Measurements from ENCODE around the gene YPEL2.
"Not testable (repeated sequence)": the region's sequence is repeated elsewhere in the genome, so short reads cannot be mapped to it uniquely, and the experiment has no call there.

YPEL2 gene
- total RNA-seq, result 95.8 to 134 reads per million in 2 donors

GRCh38 chr17:59331129-59331928, at the start of gene YPEL2:
TSS of gene YPEL2 (plus strand) at chr17:59331655. CDS start at chr17:59353410, 21,755 bp downstream.
- DNase-seq, result peak; percentile 85

DNA sequence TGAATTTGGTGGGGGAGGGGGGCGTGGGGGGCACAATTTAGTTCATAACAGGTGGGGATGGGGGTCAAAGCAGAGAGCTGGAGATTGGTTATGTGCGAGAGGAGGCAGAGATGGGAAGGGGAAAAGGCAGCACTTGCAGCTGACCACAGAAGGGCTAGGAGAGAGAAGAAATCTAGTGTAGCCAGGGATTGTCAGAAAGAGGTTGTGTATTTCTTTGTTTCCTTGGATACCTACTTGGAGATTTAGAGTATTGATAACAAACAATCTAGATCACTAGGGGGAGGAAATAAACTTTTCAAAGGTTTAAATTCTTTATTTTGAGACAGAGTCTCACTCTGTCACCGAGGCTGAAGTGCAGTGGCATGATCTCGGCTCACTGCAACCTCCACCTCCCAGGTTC, 47.1 kb upstream of the YPEL2 start:
- DNase-seq, result no peak

- DNase-seq, result no peak
Measured at GRCh38 chr17:59287452-59287851, 44.0 kb upstream of the YPEL2 start.

- DNase-seq, result no peak
Measured at GRCh38 chr17:59287891-59288290, 43.6 kb upstream of the YPEL2 start.

GRCh38 chr17:59289981-59290301, 41.5 kb upstream of the YPEL2 start:
- no peak for DNase-seq

DNA sequence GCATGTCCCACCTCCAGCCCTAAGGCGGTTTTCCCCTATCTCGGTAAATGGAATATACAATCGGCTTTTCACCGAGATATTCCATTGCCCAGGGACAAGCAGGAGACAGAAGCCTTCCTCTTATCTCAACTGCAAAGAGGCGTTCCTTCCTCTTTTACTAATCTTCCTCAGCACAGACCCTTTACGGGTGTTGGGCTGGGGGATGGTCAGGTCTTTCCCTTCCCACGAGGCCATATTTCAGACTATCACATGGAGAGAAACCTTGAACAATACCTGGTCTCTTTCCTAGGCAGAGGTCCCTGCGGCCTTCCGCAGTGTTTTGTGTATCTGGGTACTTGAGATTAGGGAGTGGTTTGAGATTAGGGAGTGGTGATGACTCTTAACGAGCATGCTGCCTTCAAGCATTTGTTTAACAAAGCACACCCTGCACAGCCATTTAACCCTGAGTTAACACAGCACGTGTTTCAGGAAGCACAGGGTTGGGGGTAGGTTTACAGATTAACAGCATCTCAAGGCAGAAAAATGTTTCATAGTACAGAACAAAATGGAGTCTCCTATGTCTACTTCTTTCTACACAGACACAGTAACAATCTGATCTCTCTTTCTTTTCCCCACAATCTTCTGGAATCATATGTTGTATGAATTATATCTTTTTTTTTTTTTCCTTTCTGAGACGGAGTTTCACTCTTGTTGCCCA, 41.0 kb upstream of the YPEL2 start:
- not testable (repeated sequence) for DNase-seq

- no peak for DNase-seq
Measured at GRCh38 chr17:59292174-59292523, 39.3 kb upstream of the YPEL2 start.

- DNase-seq, result no peak
Measured at GRCh38 chr17:59296190-59296589, 35.3 kb upstream of the YPEL2 start.

DNA sequence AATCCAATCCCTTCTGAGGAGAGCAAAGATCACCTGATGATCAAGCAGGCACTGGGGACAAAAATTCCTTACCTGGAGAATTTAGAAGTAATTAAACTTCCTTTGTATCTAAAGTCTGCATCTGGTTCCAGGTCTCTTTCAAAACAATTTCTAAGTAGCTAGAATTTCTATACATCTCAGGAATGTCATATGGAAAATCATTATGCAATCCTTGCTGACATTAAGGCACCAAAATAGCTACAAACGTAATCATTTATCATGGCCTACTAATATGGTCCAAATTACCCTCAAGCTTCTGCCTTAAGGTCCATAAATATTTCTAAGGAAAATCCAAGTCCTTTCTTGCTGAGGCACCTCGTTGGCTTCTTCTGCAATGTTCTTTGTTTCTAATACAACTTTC, 32.9 kb upstream of the YPEL2 start:
- no peak for DNase-seq

DNA sequence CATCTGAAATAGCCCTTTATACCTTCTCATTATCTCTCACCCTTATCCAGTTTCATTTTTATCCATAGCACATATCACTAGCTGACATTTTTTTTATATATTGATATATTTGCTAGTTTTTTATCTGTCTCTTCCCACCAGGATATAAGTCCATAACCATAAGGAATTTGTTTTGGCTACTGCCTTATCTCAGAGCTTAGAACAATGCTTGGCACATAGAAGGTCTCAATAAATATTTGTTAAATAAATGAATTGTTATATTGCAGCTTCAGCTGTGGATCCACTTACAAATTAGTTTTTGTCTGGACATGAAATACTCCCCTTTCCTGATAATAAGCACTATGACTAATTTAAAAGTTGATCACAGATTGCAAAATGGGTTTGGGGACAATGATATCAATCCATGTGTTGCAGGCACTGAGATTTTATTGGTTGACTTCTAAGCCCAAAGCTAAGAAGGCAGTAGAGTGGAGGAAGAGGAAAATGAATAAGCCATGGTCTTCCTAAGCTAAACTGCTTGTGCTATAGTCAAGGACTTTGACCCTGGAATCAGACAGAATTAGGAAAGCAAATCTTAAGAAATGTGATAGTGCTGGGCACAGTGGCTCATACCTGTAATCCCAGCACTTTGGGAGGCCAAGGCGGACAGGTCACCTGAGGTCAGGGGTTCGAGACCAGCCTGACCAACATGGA, 31.9 kb upstream of the YPEL2 start:
- no peak for DNase-seq

DNA sequence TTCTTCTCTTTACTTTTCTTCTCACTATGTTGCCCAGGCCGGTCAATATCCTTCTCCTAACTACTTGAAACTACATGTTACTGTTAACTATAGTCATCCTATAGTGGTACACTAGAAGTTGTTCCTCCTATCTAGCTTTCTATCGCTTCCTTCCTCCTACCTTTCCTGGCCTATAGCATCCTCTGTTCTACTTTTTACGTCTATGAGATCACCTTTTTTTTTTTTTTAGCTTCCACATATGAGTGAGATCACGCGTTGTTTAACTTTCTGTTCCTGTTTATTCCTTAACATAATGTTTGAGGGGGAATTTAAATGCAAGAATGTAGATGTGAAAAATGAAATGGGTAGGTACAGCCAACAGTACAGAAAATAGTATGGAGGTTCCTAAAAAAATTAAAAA, 30.5 kb upstream of the YPEL2 start:
- no peak for DNase-seq

GRCh38 chr17:59304811-59305210, 26.6 kb upstream of the YPEL2 start:
- no peak for DNase-seq

DNA sequence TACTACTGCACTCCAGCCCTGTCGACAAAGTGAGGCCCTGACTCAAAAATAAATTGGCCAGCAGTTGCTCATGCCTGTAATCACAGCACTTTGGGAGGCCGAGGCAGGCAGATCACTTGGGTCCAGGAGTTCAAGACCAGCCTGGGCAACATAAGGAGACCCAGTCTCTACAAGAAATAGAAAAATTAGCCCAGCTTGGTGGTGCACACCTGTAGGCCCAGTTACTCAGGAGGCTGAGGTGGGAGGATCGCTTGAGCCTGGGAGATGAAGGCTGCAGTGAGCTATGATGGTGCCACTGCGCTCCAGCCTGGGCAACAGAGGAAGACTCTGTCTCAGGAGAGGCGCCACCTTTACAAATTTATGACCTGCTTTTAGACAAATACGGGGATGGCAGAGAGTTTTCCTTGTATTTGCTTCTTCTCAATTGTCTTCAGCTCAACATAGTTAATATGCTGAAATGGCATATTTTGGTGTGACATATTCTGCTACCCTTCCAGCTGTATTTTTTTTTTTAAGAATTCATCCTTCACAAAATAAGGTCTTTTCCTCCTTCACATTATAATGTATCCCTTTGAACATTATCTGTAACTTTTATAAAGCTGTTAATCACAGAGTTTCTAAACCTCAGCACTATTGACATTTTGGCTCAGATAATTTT, 21.1 kb upstream of the YPEL2 start:
- DNase-seq, result no peak

- DNase-seq, result no peak
Measured at GRCh38 chr17:59311051-59311468, 20.4 kb upstream of the YPEL2 start.

GRCh38 chr17:59311521-59311920, 19.9 kb upstream of the YPEL2 start:
- DNase-seq, result not testable (repeated sequence)

DNA sequence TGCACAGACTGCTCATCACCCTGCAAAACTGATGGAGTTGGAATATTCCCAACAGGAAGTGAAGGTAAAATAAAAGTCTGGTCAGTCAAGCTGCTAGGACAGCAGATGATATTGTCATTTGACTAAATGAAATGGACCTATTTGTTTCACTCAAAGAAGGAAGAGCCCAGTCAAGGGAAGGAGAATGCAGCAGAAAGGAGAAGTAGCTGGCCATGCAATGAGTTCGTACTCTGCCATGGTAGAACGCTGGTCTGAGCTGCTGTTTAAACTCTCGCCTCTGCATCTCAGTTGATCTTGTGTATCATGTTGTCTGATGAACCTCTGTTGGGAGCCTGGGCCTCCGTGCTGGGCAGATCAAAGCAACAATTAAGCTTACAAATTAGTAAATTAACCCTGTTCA, 15.6 kb upstream of the YPEL2 start:
- no peak for DNase-seq

DNA sequence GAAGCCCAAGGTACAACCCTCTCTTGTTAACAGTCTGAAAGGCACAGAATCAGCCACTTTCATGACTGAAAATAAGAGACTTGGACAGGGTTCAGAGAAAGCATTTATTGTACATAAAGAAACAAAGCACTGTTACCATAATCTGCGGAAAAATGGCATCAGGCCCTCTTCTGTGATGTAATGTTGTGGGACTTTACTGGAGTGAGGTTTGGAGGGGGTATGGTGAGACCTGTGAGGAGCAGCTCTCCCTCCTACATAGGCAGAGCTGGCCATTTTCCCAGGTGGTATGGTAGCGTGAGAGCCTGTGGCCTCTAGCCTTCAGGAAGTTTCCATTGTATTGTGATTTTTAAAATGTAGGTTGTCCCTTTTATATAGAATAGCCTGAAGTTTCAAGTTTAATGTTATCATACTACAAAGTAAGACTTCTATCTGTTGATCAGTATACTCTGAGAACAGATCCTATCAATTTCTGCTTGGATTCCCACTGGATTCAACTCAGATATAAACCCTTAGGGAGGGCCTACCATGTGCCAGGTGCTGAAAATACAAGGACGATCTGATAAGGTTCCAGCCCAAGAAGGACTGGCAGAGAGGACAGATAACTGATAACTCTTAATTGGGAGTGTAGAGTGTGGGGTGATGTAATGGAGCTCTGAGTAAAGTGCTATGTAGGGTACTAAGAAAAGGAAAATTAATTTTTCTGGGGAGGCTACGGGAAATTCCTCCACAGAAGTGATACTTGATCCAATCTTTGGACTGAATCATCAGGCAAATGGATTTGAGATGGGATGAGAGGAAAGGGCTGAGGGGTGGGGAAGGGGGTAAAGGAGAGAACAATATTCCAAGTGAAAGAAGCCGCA, 4.1 kb upstream of the YPEL2 start:
- no peak for DNase-seq

- DNase-seq, result no peak
Measured at GRCh38 chr17:59327981-59328290, 3.5 kb upstream of the YPEL2 start.

- DNase-seq, result no peak
Measured at GRCh38 chr17:59328601-59329000, 2.9 kb upstream of the YPEL2 start.

DNA sequence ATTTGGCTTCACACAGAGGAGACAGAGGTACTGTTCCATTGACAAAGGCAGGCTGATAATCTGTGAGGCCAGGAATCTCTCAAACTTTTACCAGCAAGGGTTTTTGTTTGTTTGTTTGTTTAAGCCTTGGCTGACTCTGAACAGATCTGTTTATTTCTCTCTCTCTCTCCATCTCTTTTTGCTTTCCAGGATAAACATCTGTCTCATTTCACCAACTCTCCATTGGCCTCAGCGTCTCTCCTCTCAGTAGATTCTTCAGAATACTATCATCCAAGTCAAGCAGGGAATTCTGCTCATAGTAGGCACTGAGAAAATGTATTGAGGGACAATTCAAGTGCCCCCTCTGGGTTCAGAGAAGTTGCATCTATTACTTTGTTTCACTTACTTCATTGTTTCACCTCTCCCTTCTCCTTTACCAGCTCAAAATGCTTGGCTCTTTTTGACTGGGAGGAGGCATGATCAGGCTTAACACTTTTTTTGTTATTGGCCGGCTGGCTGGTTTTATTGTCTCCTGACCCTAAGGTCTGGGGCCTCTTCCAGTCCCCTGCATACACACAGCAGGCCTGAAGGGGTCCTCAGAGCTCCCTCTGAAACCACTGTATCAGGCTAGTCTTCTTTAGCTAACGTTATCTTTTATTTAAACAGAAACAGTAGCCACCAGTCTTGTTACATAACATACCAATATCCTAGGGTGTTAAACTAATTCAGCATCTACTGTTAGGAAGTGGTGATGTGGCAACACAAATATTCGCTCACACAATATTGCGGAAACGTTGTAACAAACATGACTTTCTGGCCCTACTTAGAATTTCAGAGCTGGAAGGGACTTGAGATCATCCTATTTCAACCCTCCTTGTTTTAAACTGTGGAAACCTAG, 2.0 kb upstream of the YPEL2 start:
- DNase-seq, result no peak

Measured in activated gamma-delta T cell (primary cell).